Caco-2 (cell line): Measurements from ENCODE around the gene SPINK4. TPM values are rescaled to one million over a fixed set of nuclear protein-coding genes. Genes with fewer than 3 reads are reported as not detected.
A peak's percentile ranks its signal among the peaks of the same experiment; 100 is the strongest.

Source experiments
- BruUV-seq: library from RNA; stranded (reverse); fragments of 400-500 nt; replicated peaks from 2 replicates; lab custom pipeline; 2021; lab: Mats Ljungman, UMichigan
- CTCF ChIA-PET: fragments of 300-600 bp; sonication (Branson Sonifier 250); formaldehyde crosslinking; loops from one replicate; lab custom pipeline; 2022; ENCODE audit warnings: antibody characterized with exemption; lab: Charles Lee
- POLR2A ChIA-PET: fragments of 300-600 bp; sonication (Branson Sonifier 250); formaldehyde crosslinking; loops from one replicate; lab custom pipeline; 2022; ENCODE audit warnings: antibody characterized with exemption; lab: Charles Lee
- DNase-seq, 2 experiments: peaks; one replicate each; pipeline versions ENCODE4 v3.0.0 to v3.0.0-alpha.2; 2020 to 2022
- H3K27me3 ChIP-seq: replicated peaks from 2 replicates; pipeline ENCODE4 v1.6.0; 2011; ENCODE audit warnings: low read length; ENCODE audit not compliant: control insufficient read depth, insufficient read depth
- H3K36me3 ChIP-seq: 2 replicates; pipeline ENCODE4 v1.5.1; 2011; ENCODE audit warnings: low read length; ENCODE audit not compliant: control insufficient read depth, insufficient read depth
- H3K4me1 ChIP-seq: fragments of 250-450 bp; sonication (Bioruptor Pico); 2 replicates; pipeline ENCODE4 v1.5.1; 2020; ENCODE audit warnings: mild to moderate bottlenecking
- H3K4me3 ChIP-seq: 2 replicates; pipeline ENCODE4 v1.5.1; 2011; ENCODE audit warnings: low read depth, mild to moderate bottlenecking, control low read depth, low read length
- H3K9me3 ChIP-seq: fragments of 250-450 bp; sonication (Bioruptor Pico); 2 replicates; pipeline ENCODE4 v1.5.1; 2020; ENCODE audit warnings: mild to moderate bottlenecking, moderate library complexity
- H3K27ac Mint-ChIP-seq: one replicate; pipeline ENCODE4 v1.8.0; 2022; ENCODE audit warnings: mixed read lengths; ENCODE audit not compliant: unreplicated experiment
- H3K27me3 Mint-ChIP-seq: one replicate; pipeline ENCODE4 v1.8.0; 2022; ENCODE audit warnings: mixed read lengths; ENCODE audit not compliant: insufficient read depth, unreplicated experiment
- H3K36me3 Mint-ChIP-seq: one replicate; pipeline ENCODE4 v1.8.0; 2022; ENCODE audit warnings: mild to moderate bottlenecking, mixed read lengths; ENCODE audit not compliant: insufficient read depth, unreplicated experiment
- H3K4me1 Mint-ChIP-seq: one replicate; pipeline ENCODE4 v1.8.0; 2022; ENCODE audit warnings: low read depth, mixed read lengths; ENCODE audit not compliant: unreplicated experiment
- H3K4me3 Mint-ChIP-seq: one replicate; pipeline ENCODE4 v1.8.0; 2022; ENCODE audit warnings: mild to moderate bottlenecking, moderate library complexity, mixed read lengths; ENCODE audit not compliant: unreplicated experiment
- H3K9me3 Mint-ChIP-seq: one replicate; pipeline ENCODE4 v1.8.0; 2022; ENCODE audit warnings: mixed read lengths; ENCODE audit not compliant: unreplicated experiment
- intact Hi-C: fragments of 100-400 bp; cut with micrococcal nuclease; formaldehyde crosslinking; loops from one replicate; pipeline ENCODE4 v1.10.0; 2022; ENCODE audit not compliant: unreplicated experiment
- total RNA-seq: library from RNA; stranded (reverse); gene quantifications from 2 replicates; pipeline ENCODE4 v1.2.3, GENCODE V29; 2022
- TF ChIP-seq, protein P1 (sequence below), 2 experiments: fragments of 200-600 bp in 1 of 2; IDR thresholded peaks; 1 replicate in 1 of 2; 2 replicates in 1 of 2; pipeline versions ENCODE4 v1.5.1 to v1.8.0; 2011 to 2022; ENCODE audit warnings: antibody characterized with exemption in 1 of 2, control low read depth in 1 of 2, inconsistent platforms in 1 of 2, low read depth in 1 of 2, low read length in 1 of 2, mild to moderate bottlenecking in 1 of 2, moderate library complexity in 1 of 2; ENCODE audit not compliant: insufficient read depth in 1 of 2, severe bottlenecking in 1 of 2, unreplicated experiment in 1 of 2

The SPINK4 gene
- total RNA-seq, 1 experiment from 2014 or later, result 2.1 TPM

DNA sequence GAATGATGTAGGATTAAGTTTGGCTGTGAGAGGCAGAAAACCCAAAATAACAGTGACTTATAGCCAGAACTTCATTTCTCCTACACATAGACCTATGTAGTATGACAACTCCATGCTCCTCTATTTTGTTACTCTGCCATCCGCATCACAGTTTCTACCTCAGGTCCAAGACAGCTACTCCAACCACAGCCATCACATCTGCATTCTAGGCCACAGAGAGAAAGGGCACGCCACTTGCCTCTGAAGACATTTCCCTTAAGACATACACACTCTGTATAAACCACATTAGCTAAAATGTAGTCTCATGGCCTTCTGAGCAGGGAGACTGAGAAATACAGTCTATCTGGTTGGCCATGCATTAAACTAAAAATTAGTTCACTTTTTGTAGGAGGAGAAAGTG, 10.0 kb downstream of the SPINK4 start:
- H3K9me3 Mint-ChIP-seq, result no peaks in the 10 kb centered on the region
- DNase-seq, result no peak
- TF ChIP-seq, protein P1, sequence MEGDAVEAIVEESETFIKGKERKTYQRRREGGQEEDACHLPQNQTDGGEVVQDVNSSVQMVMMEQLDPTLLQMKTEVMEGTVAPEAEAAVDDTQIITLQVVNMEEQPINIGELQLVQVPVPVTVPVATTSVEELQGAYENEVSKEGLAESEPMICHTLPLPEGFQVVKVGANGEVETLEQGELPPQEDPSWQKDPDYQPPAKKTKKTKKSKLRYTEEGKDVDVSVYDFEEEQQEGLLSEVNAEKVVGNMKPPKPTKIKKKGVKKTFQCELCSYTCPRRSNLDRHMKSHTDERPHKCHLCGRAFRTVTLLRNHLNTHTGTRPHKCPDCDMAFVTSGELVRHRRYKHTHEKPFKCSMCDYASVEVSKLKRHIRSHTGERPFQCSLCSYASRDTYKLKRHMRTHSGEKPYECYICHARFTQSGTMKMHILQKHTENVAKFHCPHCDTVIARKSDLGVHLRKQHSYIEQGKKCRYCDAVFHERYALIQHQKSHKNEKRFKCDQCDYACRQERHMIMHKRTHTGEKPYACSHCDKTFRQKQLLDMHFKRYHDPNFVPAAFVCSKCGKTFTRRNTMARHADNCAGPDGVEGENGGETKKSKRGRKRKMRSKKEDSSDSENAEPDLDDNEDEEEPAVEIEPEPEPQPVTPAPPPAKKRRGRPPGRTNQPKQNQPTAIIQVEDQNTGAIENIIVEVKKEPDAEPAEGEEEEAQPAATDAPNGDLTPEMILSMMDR (IDR thresholded peaks at IDR 0.05; ENCODE audit: insufficient read depth in 1 of 2, low read depth in 1 of 2, low read length in 1 of 2, severe bottlenecking in 1 of 2, unreplicated experiment in 1 of 2), result no peak
- no peaks in the 10 kb centered on the region for H3K27me3 Mint-ChIP-seq
- no peak overlapping the region for H3K27ac Mint-ChIP-seq
- no peaks in the 10 kb centered on the region for H3K9me3 ChIP-seq
- H3K4me1 ChIP-seq, result no peaks in the 10 kb centered on the region
- H3K4me1 Mint-ChIP-seq, result peaks cover 7% of the 10 kb centered on the region
- peaks cover 2% of the 10 kb centered on the region for H3K36me3 ChIP-seq
- no peaks in the 10 kb centered on the region for H3K27me3 ChIP-seq
- no peak overlapping the region for H3K4me3 ChIP-seq
- BruUV-seq, result no TSS peak
- POLR2A ChIA-PET, result no interaction called here
- intact Hi-C loops, result no loop called here
- CTCF ChIA-PET, result no interaction called here
- H3K4me3 Mint-ChIP-seq, result no peak overlapping the region
- peaks cover 45% of the 10 kb centered on the region for H3K36me3 Mint-ChIP-seq

DNA sequence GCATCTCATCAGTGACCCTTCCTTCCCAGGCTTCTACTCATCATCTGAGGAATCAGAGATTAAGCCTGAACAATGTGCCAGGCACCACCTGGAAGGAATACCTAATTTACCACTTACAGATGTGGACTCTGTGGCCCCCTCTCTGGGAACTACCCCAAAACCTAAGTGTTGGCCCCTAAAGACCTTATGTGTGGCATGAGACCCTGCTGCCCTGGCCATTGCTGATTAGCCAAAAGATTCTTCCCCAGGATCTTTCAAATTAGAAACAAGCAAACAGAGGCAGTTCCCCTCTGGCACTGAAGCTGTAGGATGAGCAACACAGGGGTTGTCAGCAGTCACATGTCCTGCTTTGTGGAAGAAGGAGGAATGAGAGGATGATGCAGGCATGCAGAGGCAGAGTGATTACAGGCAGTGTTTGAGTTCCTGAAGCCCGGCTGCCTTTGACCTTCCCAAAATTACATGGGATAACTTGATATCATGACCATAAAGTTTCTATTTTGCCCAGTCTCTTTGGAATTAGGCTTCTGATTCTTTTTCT, 10.6 kb downstream of the SPINK4 start:
- BruUV-seq, result no TSS peak
- TF ChIP-seq, protein P1 (IDR thresholded peaks at IDR 0.05; ENCODE audit: insufficient read depth in 1 of 2, low read depth in 1 of 2, low read length in 1 of 2, severe bottlenecking in 1 of 2, unreplicated experiment in 1 of 2), result no peak
- Histone ChIP-seq H3K4me1 (no peaks in the 10 kb centered on the region), H3K27me3 (no peaks in the 10 kb centered on the region), H3K9me3 (no peaks in the 10 kb centered on the region), H3K4me3 (no peak overlapping the region), H3K36me3 (peaks cover 4% of the 10 kb centered on the region)
- no peak for DNase-seq
- Mint-ChIP-seq H3K27ac (peak overlapping the region; percentile 43), H3K9me3 (no peaks in the 10 kb centered on the region), H3K36me3 (peaks cover 47% of the 10 kb centered on the region), H3K4me1 (peaks cover 7% of the 10 kb centered on the region), H3K27me3 (no peaks in the 10 kb centered on the region), H3K4me3 (no peak overlapping the region)
- ChIA-PET POLR2A (no interaction called here), CTCF (no interaction called here)
- intact Hi-C loops, result no loop called here

- CTCF ChIA-PET, result interaction anchor here (0.6 kb wide), 1 partner anchor 875 kb away, joined by 3 read pairs; no protein-coding TSS in a partner anchor
- Histone ChIP-seq H3K9me3 (no peaks in the 10 kb centered on the region), H3K36me3 (peaks cover 10% of the 10 kb centered on the region), H3K4me1 (no peaks in the 10 kb centered on the region), H3K4me3 (no peak overlapping the region), H3K27me3 (no peaks in the 10 kb centered on the region)
- H3K4me1 Mint-ChIP-seq, result peaks cover 7% of the 10 kb centered on the region
- no peaks in the 10 kb centered on the region for H3K9me3 Mint-ChIP-seq
- no peak overlapping the region for H3K27ac Mint-ChIP-seq
- no peak overlapping the region for H3K4me3 Mint-ChIP-seq
- no peak for DNase-seq
- TF ChIP-seq, protein P1 (IDR thresholded peaks at IDR 0.05; ENCODE audit: insufficient read depth in 1 of 2, low read depth in 1 of 2, low read length in 1 of 2, severe bottlenecking in 1 of 2, unreplicated experiment in 1 of 2), result no peak
- POLR2A ChIA-PET, result interaction anchor here (0.9 kb wide), 1 partner anchor 36 kb away, joined by 3 read pairs; the partner anchor contains the start of gene NFX1
- no TSS peak for BruUV-seq
- H3K36me3 Mint-ChIP-seq, result peaks cover 75% of the 10 kb centered on the region
- intact Hi-C loops, result no loop called here
- no peaks in the 10 kb centered on the region for H3K27me3 Mint-ChIP-seq
These were observed 14.2 kb downstream of the SPINK4 start for GRCh38 chr9:33254211-33254610.
